Spleen (tissue), 11 donors: ENCODE measurements around the gene NOP14. TPM values are rescaled to one million over a fixed set of nuclear protein-coding genes. Genes with fewer than 3 reads are reported as not detected.

Source experiments
- DNase-seq: peaks from one replicate; pipeline ENCODE4 v3.0.0-alpha.2; 2020
- H3K27ac ChIP-seq, 8 donors: fragments of 200-600 bp; sonication (generic) in 7 of 8; 1 replicate in 4 of 8; 2 replicates in 4 of 8; pipeline versions ENCODE4 v1.5.0 to v1.8.0; 2016 to 2021; ENCODE audit warnings: inconsistent platforms in 4 of 8, mild to moderate bottlenecking in 4 of 8, moderate library complexity in 1 of 8
- H3K27me3 ChIP-seq, 7 donors: fragments of 200-600 bp; sonication (generic) in 6 of 7; replicated peaks in 1 of 7; 1 replicate in 4 of 7; 2 replicates in 3 of 7; pipeline versions ENCODE4 v1.5.0 to v1.8.0; 2016 to 2021; ENCODE audit warnings: inconsistent platforms in 3 of 7, mild to moderate bottlenecking in 1 of 7
- H3K36me3 ChIP-seq, 6 donors: fragments of 200-600 bp; sonication (generic) in 5 of 6; 1 replicate in 4 of 6; 2 replicates in 2 of 6; pipeline versions ENCODE4 v1.5.0 to v1.8.0; 2016 to 2021; ENCODE audit warnings: inconsistent platforms in 2 of 6
- H3K4me1 ChIP-seq, 6 donors: fragments of 200-600 bp; sonication (generic) in 5 of 6; 1 replicate in 3 of 6; 2 replicates in 3 of 6; pipeline versions ENCODE4 v1.5.0 to v1.8.0; 2016 to 2021; ENCODE audit warnings: inconsistent platforms in 3 of 6
- H3K4me3 ChIP-seq, 8 donors: fragments of 200-600 bp; sonication (generic) in 7 of 8; 1 replicate in 4 of 8; 2 replicates in 4 of 8; pipeline versions ENCODE4 v1.5.0 to v1.8.0; 2016 to 2021; ENCODE audit warnings: inconsistent platforms in 4 of 8, mild to moderate bottlenecking in 4 of 8, moderate library complexity in 2 of 8
- H3K9me3 ChIP-seq, 8 donors: fragments of 200-600 bp; sonication (generic) in 7 of 8; 1 replicate in 4 of 8; 2 replicates in 4 of 8; pipeline versions ENCODE4 v1.5.0 to v1.8.0; 2016 to 2021; ENCODE audit warnings: inconsistent platforms in 4 of 8
- CTCF ChIP-seq, 11 experiments: fragments of 200-600 bp in 7 of 11; fragments of 450-650 bp in 4 of 11; sonication (generic) in 4 of 11; IDR thresholded peaks in 8 of 11; conservative IDR thresholded peaks in 3 of 11; 1 replicate in 7 of 11; 2 replicates in 4 of 11; pipeline versions ENCODE4 v1.4.0 to v1.8.0; 2016 to 2021; ENCODE audit warnings: antibody characterized with exemption in 11 of 11, inconsistent platforms in 4 of 11, mild to moderate bottlenecking in 1 of 11
- POLR2A ChIP-seq, 3 donors: fragments of 450-650 bp; IDR thresholded peaks; one replicate each; pipeline ENCODE4 v1.5.1; 2017; ENCODE audit warnings: antibody characterized with exemption in 3 of 3, mild to moderate bottlenecking in 1 of 3
- POLR2AphosphoS5 ChIP-seq, 3 donors: sonication (generic); formaldehyde crosslinking; IDR thresholded peaks; one replicate each; pipeline ENCODE4 v1.5.1; 2017; ENCODE audit warnings: antibody characterized with exemption in 3 of 3
- WGBS, 5 donors: extraction: QIAGEN DNeasy Blood & Tissue Kit in 3 of 5; methylation state at CpG; one replicate each; pipeline versions ENCODE4 v1.1.5 to v1.1.7; 2013 to 2018; 5-methylcytosine and 5-hydroxymethylcytosine counted together
- intact Hi-C: fragments of 100-400 bp; cut with DNase I; formaldehyde crosslinking; loops from one replicate; pipeline ENCODE4 v1.15.0; 2023; ENCODE audit warnings: low total_unique reads
- polyA plus RNA-seq, 3 donors: library from polyadenylated mRNA; stranded (reverse); fragments of 200-250 nt; gene quantifications; one replicate each; pipeline ENCODE4 v1.2.1, GENCODE V29; 2013
- total RNA-seq, 7 donors: library from RNA; depleted of rRNA in 3 of 7; stranded (reverse); fragments of >200 nt in 3 of 7; fragmentation: NEBNext Ultra II Directional in 4 of 7; extraction: Animal tissue kit (Norgen Biotek cat#: 25700) in 4 of 7; gene quantifications; one replicate each; pipeline versions ENCODE4 v1.1.0 to v1.2.1, GENCODE V29; 2016 to 2021
- donor health status: healthy with polysubstance abuse.
- donor health status: DM: no; HTN: no; CAD: no; lungs with moderate emphysema.
- donor health status: DM: no; HTN: no; CAD: no.
- donor health status: Bipolar disorder and iron deficiency.
- donor health status: healthy.
- donor health status: DM: no; HTN: no; CAD: no.
- donor health status: DM: yes; HTN: yes; CAD: no.

NOP14 gene
- total and polyA plus RNA-seq, 10 donors = 10.2 to 30.5 (median 22.1) TPM

GRCh38 chr4:2901186-2901585, 62.0 kb downstream of the NOP14 start:
- no peak overlapping the region for H3K4me3 ChIP-seq
- intact Hi-C loops = no loop called here
- TF ChIP-seq POLR2AphosphoS5 (IDR thresholded peaks at IDR 0.05) = peak in 1 of 3 donors; percentile 37
- TF ChIP-seq CTCF (IDR thresholded peaks at IDR 0.05 in 8 of 11, conservative IDR thresholded peaks at IDR 0.05 in 3 of 11) = no peak
- no peaks in the 10 kb centered on the region for H3K27me3 ChIP-seq
- peaks cover 11 to 100% (median 97%) of the 10 kb centered on the region in 6 donors for H3K36me3 ChIP-seq
- no peaks in the 10 kb centered on the region for H3K9me3 ChIP-seq
- 90 to 99% (median 95%) methylated on average over 3 of the region's 3 CpGs for WGBS, 5 donors
- peak overlapping the region in 1 of 8 donors; percentile 39 for H3K27ac ChIP-seq
- DNase-seq = no peak
- peaks cover 0 to 7% (median 2%) of the 10 kb centered on the region in 6 donors for H3K4me1 ChIP-seq

GRCh38 chr4:2900741-2901140, 62.5 kb downstream of the NOP14 start:
- no peak for DNase-seq
- Histone ChIP-seq H3K4me1 (peaks cover 0 to 3% (median 0%) of the 10 kb centered on the region in 6 donors), H3K36me3 (peaks cover 11 to 100% (median 97%) of the 10 kb centered on the region in 6 donors), H3K27me3 (no peaks in the 10 kb centered on the region), H3K9me3 (no peaks in the 10 kb centered on the region), H3K27ac (peak overlapping the region in 1 of 8 donors; percentile 39), H3K4me3 (no peak overlapping the region)
- intact Hi-C loops = no loop called here
- TF ChIP-seq POLR2AphosphoS5 (IDR thresholded peaks at IDR 0.05) (no peak), POLR2A (IDR thresholded peaks at IDR 0.05) (no peak), CTCF (IDR thresholded peaks at IDR 0.05 in 8 of 11, conservative IDR thresholded peaks at IDR 0.05 in 3 of 11) (no peak)
- 92 to 97% (median 96%) methylated on average over 6 of the region's 6 CpGs for WGBS, 5 donors

GRCh38 chr4:2898001-2898400, 65.2 kb downstream of the NOP14 start:
- Histone ChIP-seq H3K36me3 (peaks cover 11 to 100% (median 90%) of the 10 kb centered on the region in 6 donors), H3K4me3 (no peak overlapping the region), H3K27me3 (no peaks in the 10 kb centered on the region), H3K27ac (no peak overlapping the region), H3K4me1 (peaks cover 0 to 10% (median 0%) of the 10 kb centered on the region in 6 donors), H3K9me3 (no peaks in the 10 kb centered on the region)
- WGBS, 5 donors = 49 to 85% (median 73%) methylated on average over 3 of the region's 3 CpGs
- DNase-seq = no peak
- intact Hi-C loops = no loop called here
- TF ChIP-seq CTCF (IDR thresholded peaks at IDR 0.05 in 8 of 11, conservative IDR thresholded peaks at IDR 0.05 in 3 of 11) (no peak), POLR2A (IDR thresholded peaks at IDR 0.05) (no peak), POLR2AphosphoS5 (IDR thresholded peaks at IDR 0.05) (no peak)

- Histone ChIP-seq H3K27me3 (no peaks in the 10 kb centered on the region), H3K4me1 (peaks cover 0 to 32% (median 3%) of the 10 kb centered on the region in 6 donors), H3K36me3 (peaks cover 4 to 100% (median 51%) of the 10 kb centered on the region in 6 donors), H3K4me3 (no peak overlapping the region), H3K27ac (peak overlapping the region in 3 of 8 donors; percentile 10 to 41 (median 32)), H3K9me3 (no peaks in the 10 kb centered on the region)
- no peak for DNase-seq
- TF ChIP-seq POLR2AphosphoS5 (IDR thresholded peaks at IDR 0.05) (no peak), CTCF (IDR thresholded peaks at IDR 0.05 in 8 of 11, conservative IDR thresholded peaks at IDR 0.05 in 3 of 11) (no peak), POLR2A (IDR thresholded peaks at IDR 0.05) (no peak)
- 60 to 78% (median 70%) methylated on average over 5 of the region's 5 CpGs for WGBS, 5 donors
- intact Hi-C loops = no loop called here
Measured at GRCh38 chr4:2893772-2894171, 69.4 kb downstream of the NOP14 start.
